Activated CD4-positive, alpha-beta memory T cell treated with anti-CD3 and anti-CD28 coated beads for 36 hours (primary cell): ENCODE measurements around the gene KRT84. TPM values are rescaled to one million over a fixed set of nuclear protein-coding genes. Genes with fewer than 3 reads are reported as not detected.
"Not testable (repeated sequence)": the region's sequence is repeated elsewhere in the genome, so short reads cannot be mapped to it uniquely, and the experiment has no call there.

Source experiments
- CTCF ChIA-PET: fragments of 350-600 bp; sonication (Branson Sonifier 250); formaldehyde crosslinking; loops from one replicate; lab custom pipeline; 2021; ENCODE audit warnings: antibody characterized with exemption, inconsistent platforms; lab: Charles Lee
- POLR2A ChIA-PET: fragments of 350-600 bp; sonication (Branson Sonifier 250); formaldehyde crosslinking; loops from one replicate; lab custom pipeline; 2021; ENCODE audit warnings: antibody characterized with exemption; lab: Charles Lee
- DNase-seq: peaks from one replicate; pipeline ENCODE4 v3.0.0-alpha.2; 2020
- H3K27ac Mint-ChIP-seq: one replicate; pipeline ENCODE4 v1.8.0; 2021; ENCODE audit warnings: mixed read lengths
- H3K27me3 Mint-ChIP-seq: one replicate; pipeline ENCODE4 v1.8.0; 2021; ENCODE audit warnings: mixed read lengths
- H3K36me3 Mint-ChIP-seq: one replicate; pipeline ENCODE4 v1.8.0; 2021; ENCODE audit warnings: mixed read lengths
- H3K4me1 Mint-ChIP-seq: one replicate; pipeline ENCODE4 v1.8.0; 2021; ENCODE audit warnings: low read depth, mixed read lengths
- H3K4me3 Mint-ChIP-seq: one replicate; pipeline ENCODE4 v1.8.0; 2021; ENCODE audit warnings: mild to moderate bottlenecking, mixed read lengths
- H3K9me3 Mint-ChIP-seq: one replicate; pipeline ENCODE4 v1.8.0; 2021; ENCODE audit warnings: mixed read lengths
- intact Hi-C: fragments of 100-400 bp; cut with micrococcal nuclease; formaldehyde crosslinking; loops from one replicate; pipeline ENCODE4 v1.15.1; 2023
- total RNA-seq, 2 experiments: library from RNA; stranded (reverse); gene quantifications; one replicate each; pipeline ENCODE4 v1.2.3, GENCODE V29; 2021

KRT84 gene
- total RNA-seq, 2 experiments from 2014 or later, result not detected

GRCh38 chr12:52345041-52345440 lies 40.4 kb downstream of the KRT84 start:
- H3K36me3 Mint-ChIP-seq, H3K9me3 Mint-ChIP-seq, H3K27me3 Mint-ChIP-seq, H3K4me1 Mint-ChIP-seq, DNase-seq, POLR2A ChIA-PET, H3K4me3 Mint-ChIP-seq, H3K27ac Mint-ChIP-seq, intact Hi-C loops: not testable (repeated sequence)
- CTCF ChIA-PET, result interaction anchor here (1.4 kb wide), 1 partner anchor 539 kb away, joined by 3 read pairs; no protein-coding TSS in a partner anchor

GRCh38 chr12:52344111-52344510 lies 41.3 kb downstream of the KRT84 start:
- no peak overlapping the region for H3K4me3 Mint-ChIP-seq
- no peaks in the 10 kb centered on the region for H3K9me3 Mint-ChIP-seq
- no peak overlapping the region for H3K27ac Mint-ChIP-seq
- H3K4me1 Mint-ChIP-seq, result no peaks in the 10 kb centered on the region
- intact Hi-C loops, result no loop called here
- H3K36me3 Mint-ChIP-seq, result no peaks in the 10 kb centered on the region
- ChIA-PET POLR2A (no interaction called here), CTCF (interaction anchor here (1.4 kb wide), 1 partner anchor 540 kb away, joined by 3 read pairs; no protein-coding TSS in a partner anchor)
- peaks cover 2% of the 10 kb centered on the region for H3K27me3 Mint-ChIP-seq
- no peak for DNase-seq

- Mint-ChIP-seq H3K4me1 (no peaks in the 10 kb centered on the region), H3K27me3 (peaks cover 6% of the 10 kb centered on the region), H3K36me3 (no peaks in the 10 kb centered on the region), H3K27ac (no peak overlapping the region), H3K4me3 (no peak overlapping the region), H3K9me3 (no peaks in the 10 kb centered on the region)
- intact Hi-C loops, result no loop called here
- no peak for DNase-seq
- ChIA-PET POLR2A (no interaction called here), CTCF (no interaction called here)
These were observed 41.9 kb downstream of the KRT84 start for GRCh38 chr12:52343550-52343949.

- H3K9me3 Mint-ChIP-seq, result no peaks in the 10 kb centered on the region
- H3K4me3 Mint-ChIP-seq, result no peak overlapping the region
- no peak for DNase-seq
- peaks cover 6% of the 10 kb centered on the region for H3K27me3 Mint-ChIP-seq
- CTCF ChIA-PET, result no interaction called here
- H3K36me3 Mint-ChIP-seq, result no peaks in the 10 kb centered on the region
- intact Hi-C loops, result no loop called here
- no peaks in the 10 kb centered on the region for H3K4me1 Mint-ChIP-seq
- POLR2A ChIA-PET, result no interaction called here
- no peak overlapping the region for H3K27ac Mint-ChIP-seq
These were observed 42.5 kb downstream of the KRT84 start for GRCh38 chr12:52342781-52343490.

GRCh38 chr12:52341066-52341580 lies 44.3 kb downstream of the KRT84 start:
- ChIA-PET CTCF (interaction anchor here (1.1 kb wide), 1 partner anchor 13 kb away, joined by 3 read pairs; no protein-coding TSS in a partner anchor), POLR2A (no interaction called here)
- Mint-ChIP-seq H3K27me3 (peaks cover 6% of the 10 kb centered on the region), H3K4me1 (peaks cover 7% of the 10 kb centered on the region), H3K27ac (no peak overlapping the region), H3K9me3 (no peaks in the 10 kb centered on the region), H3K36me3 (no peaks in the 10 kb centered on the region), H3K4me3 (no peak overlapping the region)
- no peak for DNase-seq
- intact Hi-C loops, result no loop called here

GRCh38 chr12:52338241-52338960 lies 47.1 kb downstream of the KRT84 start:
- DNase-seq, result no peak
- H3K36me3 Mint-ChIP-seq, result no peaks in the 10 kb centered on the region
- intact Hi-C loops, result no loop called here
- peaks cover 7% of the 10 kb centered on the region for H3K4me1 Mint-ChIP-seq
- ChIA-PET CTCF (interaction anchor here (2.3 to 3.7 kb wide), 2 partner anchors 11 to 542 kb away, joined by 7 to 24 read pairs; no protein-coding TSS in a partner anchor), POLR2A (no interaction called here)
- peaks cover 6% of the 10 kb centered on the region for H3K27me3 Mint-ChIP-seq
- no peak overlapping the region for H3K4me3 Mint-ChIP-seq
- H3K27ac Mint-ChIP-seq, result no peak overlapping the region
- no peaks in the 10 kb centered on the region for H3K9me3 Mint-ChIP-seq

GRCh38 chr12:52337054-52337453 lies 48.4 kb downstream of the KRT84 start:
- CTCF ChIA-PET, result interaction anchor here (2.3 to 3.7 kb wide), 2 partner anchors 9 to 543 kb away, joined by 7 to 24 read pairs; no protein-coding TSS in a partner anchor
- Mint-ChIP-seq H3K4me1 (peaks cover 7% of the 10 kb centered on the region), H3K9me3 (no peaks in the 10 kb centered on the region), H3K4me3 (no peak overlapping the region), H3K27me3 (peaks cover 6% of the 10 kb centered on the region), H3K36me3 (no peaks in the 10 kb centered on the region), H3K27ac (no peak overlapping the region)
- no peak for DNase-seq
- intact Hi-C loops, result no loop called here
- POLR2A ChIA-PET, result no interaction called here

- Mint-ChIP-seq H3K9me3 (no peaks in the 10 kb centered on the region), H3K4me1 (peaks cover 7% of the 10 kb centered on the region), H3K4me3 (no peak overlapping the region), H3K36me3 (no peaks in the 10 kb centered on the region), H3K27ac (no peak overlapping the region), H3K27me3 (peaks cover 4% of the 10 kb centered on the region)
- no peak for DNase-seq
- intact Hi-C loops, result no loop called here
- POLR2A ChIA-PET, result no interaction called here
- CTCF ChIA-PET, result interaction anchor here (2.3 to 3.7 kb wide), 2 partner anchors 9 to 544 kb away, joined by 7 to 24 read pairs; no protein-coding TSS in a partner anchor
These were observed 48.8 kb downstream of the KRT84 start for GRCh38 chr12:52336641-52337040.

GRCh38 chr12:52335598-52336262 lies 49.7 kb downstream of the KRT84 start:
- H3K4me3 Mint-ChIP-seq, result no peak overlapping the region
- DNase-seq, result no peak
- no peak overlapping the region for H3K27ac Mint-ChIP-seq
- no peaks in the 10 kb centered on the region for H3K36me3 Mint-ChIP-seq
- POLR2A ChIA-PET, result no interaction called here
- peaks cover 4% of the 10 kb centered on the region for H3K27me3 Mint-ChIP-seq
- intact Hi-C loops, result no loop called here
- no peaks in the 10 kb centered on the region for H3K9me3 Mint-ChIP-seq
- peaks cover 7% of the 10 kb centered on the region for H3K4me1 Mint-ChIP-seq
- CTCF ChIA-PET, result interaction anchor here (1.7 kb wide), 1 partner anchor 57 kb away, joined by 4 read pairs; no protein-coding TSS in a partner anchor

- POLR2A ChIA-PET, result no interaction called here
- no peak overlapping the region for H3K27ac Mint-ChIP-seq
These were observed 51.3 kb downstream of the KRT84 start for GRCh38 chr12:52334185-52334584.

GRCh38 chr12:52333321-52333720 lies 52.1 kb downstream of the KRT84 start:
- intact Hi-C loops, result no loop called here
- H3K27ac Mint-ChIP-seq, result no peak overlapping the region
- no peak for DNase-seq
- H3K36me3 Mint-ChIP-seq, result no peaks in the 10 kb centered on the region
- POLR2A ChIA-PET, result no interaction called here
- H3K4me1 Mint-ChIP-seq, result peaks cover 7% of the 10 kb centered on the region
- H3K9me3 Mint-ChIP-seq, result no peaks in the 10 kb centered on the region
- no peak overlapping the region for H3K4me3 Mint-ChIP-seq
- H3K27me3 Mint-ChIP-seq, result no peaks in the 10 kb centered on the region
- CTCF ChIA-PET, result no interaction called here

More at GRCh38 chr12:52334185-52334584, 51.3 kb downstream of the KRT84 start:
- Mint-ChIP-seq H3K27me3 (peaks cover 4% of the 10 kb centered on the region), H3K4me3 (no peak overlapping the region), H3K9me3 (no peaks in the 10 kb centered on the region), H3K36me3 (no peaks in the 10 kb centered on the region), H3K4me1 (peaks cover 7% of the 10 kb centered on the region)
- no peak for DNase-seq
- CTCF ChIA-PET, result interaction anchor here (1.7 kb wide), 1 partner anchor 55 kb away, joined by 4 read pairs; no protein-coding TSS in a partner anchor
- intact Hi-C loops, result no loop called here

- CTCF ChIA-PET, result no interaction called here
- intact Hi-C loops, result no loop called here
- POLR2A ChIA-PET, result no interaction called here
- no peak for DNase-seq
- Mint-ChIP-seq H3K36me3 (no peaks in the 10 kb centered on the region), H3K27ac (no peak overlapping the region), H3K4me3 (no peak overlapping the region), H3K4me1 (peaks cover 13% of the 10 kb centered on the region), H3K27me3 (no peaks in the 10 kb centered on the region), H3K9me3 (no peaks in the 10 kb centered on the region)
These were observed 53.1 kb downstream of the KRT84 start for GRCh38 chr12:52332381-52332780.
